K562 (cell line): ENCODE measurements around the gene AGPAT1. TPM values are rescaled to one million over a fixed set of nuclear protein-coding genes. Genes with fewer than 3 reads are reported as not detected.

ENCODE experiments used
- ATAC-seq: fragments of 200-7000 bp; cut with Tn5 transposase; 3 replicates; pipeline ENCODE4 v1.9.1; 2020; ENCODE audit warnings: moderate library complexity
- BruUV-seq: library from RNA; stranded (reverse); fragments of 400-500 nt; replicated peaks from 2 replicates; lab custom pipeline; 2021; lab: Mats Ljungman, UMichigan
- CTCF ChIA-PET: fragments of 300-600 bp; formaldehyde crosslinking; extraction: SDS; loops from one replicate; lab custom pipeline; 2021; ENCODE audit warnings: low intra/inter-chr PET ratio; lab: Yijun Ruan, JAX
- POLR2A ChIA-PET: fragments of 300-600, 350-650 bp; sonication (Branson Sonifier 250); formaldehyde crosslinking; extraction: SDS; loops from one replicate; lab custom pipeline; 2021; ENCODE audit warnings: antibody characterized with exemption, inconsistent platforms; lab: Yijun Ruan, JAX
- DNase-seq, 4 experiments: peaks; one replicate each; pipeline versions ENCODE4 v3.0.0 to v3.0.0-alpha.2; 2011 to 2018; ENCODE audit warnings: low spot score in 3 of 4, mixed read lengths in 3 of 4; ENCODE audit errors: extremely low read depth in 1 of 4
- FAIRE-seq: peaks from 2 replicates; lab custom pipeline; 2011; peaks lifted over from hg19 to GRCh38; lab: Jason Lieb, UNC
- H2AFZ ChIP-seq: 2 replicates; pipeline ENCODE4 v1.6.0; 2011; ENCODE audit warnings: low read depth, low read length, control low read depth, inconsistent platforms
- H3K27ac ChIP-seq: fragments of 200-600 bp; 3 replicates; pipeline ENCODE4 v1.8.0; 2011; ENCODE audit warnings: low read depth, mild to moderate bottlenecking, control low read depth, inconsistent platforms, low read length, moderate library complexity, mixed read lengths; ENCODE audit errors: extremely low read depth
- H3K27me3 ChIP-seq, 2 experiments: fragments of 300-600 bp in 1 of 2; 2 replicates in 1 of 2; 3 replicates in 1 of 2; pipeline versions ENCODE4 v1.6.0 to v1.8.0; 2011; ENCODE audit warnings: inconsistent platforms in 2 of 2, low read length in 2 of 2, mild to moderate bottlenecking in 1 of 2, mixed read lengths in 1 of 2, moderate library complexity in 1 of 2; ENCODE audit not compliant: control insufficient read depth in 2 of 2, insufficient read depth in 2 of 2
- H3K36me3 ChIP-seq: fragments of 300-600 bp; 3 replicates; pipeline ENCODE4 v1.8.0; 2011; ENCODE audit warnings: mild to moderate bottlenecking, low read length, inconsistent platforms; ENCODE audit not compliant: control insufficient read depth, insufficient read depth
- H3K4me1 ChIP-seq, 2 experiments: fragments of 200-600 bp in 1 of 2; replicated peaks in 1 of 2; 2 replicates in 1 of 2; 3 replicates in 1 of 2; pipeline versions ENCODE4 v1.5.1 to v1.8.0; 2011; ENCODE audit warnings: inconsistent platforms in 2 of 2, low read length in 2 of 2, mild to moderate bottlenecking in 1 of 2, mixed read lengths in 1 of 2, moderate library complexity in 1 of 2; ENCODE audit not compliant: control insufficient read depth in 2 of 2, insufficient read depth in 2 of 2
- H3K4me2 ChIP-seq: 2 replicates; pipeline ENCODE4 v1.6.1; 2011; ENCODE audit warnings: low read length, control low read depth, inconsistent platforms, mixed read lengths; ENCODE audit not compliant: insufficient read depth
- H3K4me3 ChIP-seq: fragments of 200-600 bp; sonication (generic), shearing (Covaris generic); 2 replicates; pipeline ENCODE4 v1.5.1; 2016; ENCODE audit warnings: control low read depth, inconsistent platforms
- H3K79me2 ChIP-seq: fragments of 200-600 bp; 3 replicates; pipeline ENCODE4 v1.8.0; 2011; ENCODE audit warnings: low read length, inconsistent platforms; ENCODE audit not compliant: control insufficient read depth, insufficient read depth
- H3K9ac ChIP-seq, 2 experiments: 2 replicates each; pipeline versions ENCODE4 v1.6.0 to v1.6.1; 2011; ENCODE audit warnings: low read depth in 2 of 2, low read length in 2 of 2, control low read depth in 1 of 2, inconsistent platforms in 1 of 2, mild to moderate bottlenecking in 1 of 2, mixed read lengths in 1 of 2; ENCODE audit not compliant: insufficient read depth in 1 of 2
- H3K9me1 ChIP-seq: one replicate; pipeline ENCODE4 v1.6.0; 2011; ENCODE audit warnings: inconsistent platforms, mild to moderate bottlenecking, low read length, moderate library complexity; ENCODE audit not compliant: control insufficient read depth, insufficient read depth
- H3K9me3 ChIP-seq: replicated peaks from 2 replicates; pipeline ENCODE4 v1.5.1; 2011; ENCODE audit warnings: low read depth, low read length, inconsistent platforms; ENCODE audit not compliant: control insufficient read depth, insufficient read depth
- H4K20me1 ChIP-seq: replicated peaks from 2 replicates; pipeline ENCODE4 v1.6.1; 2011; ENCODE audit warnings: low read length, inconsistent platforms, mixed read lengths; ENCODE audit not compliant: control insufficient read depth, insufficient read depth
- CTBP1 ChIP-seq: fragments of 450-650 bp; IDR thresholded peaks from 2 replicates; pipeline ENCODE4 v1.6.1; 2016; ENCODE audit warnings: borderline replicate concordance
- CXXC5 ChIP-seq: fragments of 250-450 bp; sonication (Bioruptor Pico); IDR thresholded peaks from 2 replicates; pipeline ENCODE4 v1.8.0; 2022; ENCODE audit warnings: inconsistent platforms, mild to moderate bottlenecking, moderate library complexity
- DIDO1 ChIP-seq: fragments of 450-650 bp; IDR thresholded peaks from 2 replicates; pipeline ENCODE4 v1.6.1; 2016; ENCODE audit warnings: low read depth, missing biosample characterization, missing genetic modification characterization
- DPF2 ChIP-seq: fragments of 450-650 bp; IDR thresholded peaks from 2 replicates; pipeline ENCODE4 v1.6.1; 2016
- GTF2E2 ChIP-seq: fragments of 200-800 bp; sonication (Bioruptor generic); IDR thresholded peaks from 2 replicates; pipeline ENCODE4 v1.6.1; 2016; ENCODE audit warnings: missing genetic modification characterization, missing compliant biosample characterization
- MBD2 ChIP-seq: sonication (generic); IDR thresholded peaks from 2 replicates; pipeline ENCODE4 v1.6.1; 2016; ENCODE audit warnings: low read depth, borderline replicate concordance
- PHF20 ChIP-seq: fragments of 450-650 bp; IDR thresholded peaks from 2 replicates; pipeline ENCODE4 v1.6.1; 2018; ENCODE audit not compliant: partially characterized antibody
- PHTF2 ChIP-seq: fragments of 250-450 bp; sonication (Bioruptor Pico); IDR thresholded peaks from 2 replicates; pipeline ENCODE4 v1.5.0; 2021; ENCODE audit warnings: mild to moderate bottlenecking
- RBBP5 ChIP-seq: fragments of 200-600 bp; sonication (generic); IDR thresholded peaks from 2 replicates; pipeline ENCODE4 v1.6.1; 2012; ENCODE audit warnings: borderline replicate concordance, mild to moderate bottlenecking, low read length, control low read depth, inconsistent platforms; ENCODE audit not compliant: insufficient read depth, poor library complexity, severe bottlenecking
- RNF2 ChIP-seq: sonication (generic); IDR thresholded peaks from 2 replicates; pipeline ENCODE4 v1.6.1; 2016
- SIX5 ChIP-seq, 2 experiments: IDR thresholded peaks; 2 replicates each; pipeline ENCODE4 v1.6.1; 2011; ENCODE audit warnings: low read length in 2 of 2, borderline replicate concordance in 1 of 2, low read depth in 1 of 2, mild to moderate bottlenecking in 1 of 2, moderate library complexity in 1 of 2; ENCODE audit not compliant: insufficient read depth in 1 of 2
- SMAD3 ChIP-seq: fragments of 450-650 bp; formaldehyde crosslinking; conservative IDR thresholded peaks from 2 replicates; pipeline ENCODE4 v1.4.0; 2020; ENCODE audit warnings: mild to moderate bottlenecking
- SMARCB1 ChIP-seq: IDR thresholded peaks from 2 replicates; pipeline ENCODE4 v1.6.1; 2011; ENCODE audit warnings: improper control_type of control experiment, low read depth; ENCODE audit not compliant: insufficient read length
- ZBTB17 ChIP-seq: fragments of 450-650 bp; formaldehyde crosslinking; IDR thresholded peaks from 2 replicates; pipeline ENCODE4 v1.4.0; 2020; ENCODE audit warnings: mild to moderate bottlenecking
- ZNF175 ChIP-seq: fragments of 200-800 bp; sonication (Bioruptor generic); IDR thresholded peaks from 2 replicates; pipeline ENCODE4 v1.6.1; 2016; ENCODE audit warnings: low read depth, mild to moderate bottlenecking, missing genetic modification characterization, missing compliant biosample characterization
- ZNF212 ChIP-seq: fragments of 450-650 bp; formaldehyde crosslinking; IDR thresholded peaks from 2 replicates; pipeline ENCODE4 v1.4.0; 2020; ENCODE audit warnings: mild to moderate bottlenecking
- WGBS: fragments of 100-300 bp; shearing (Covaris generic); methylation state at CpG from one replicate; pipeline ENCODE4 v1.1.6; 2016; ENCODE audit warnings: low coverage, mixed read lengths; ENCODE audit not compliant: insufficient coverage; ENCODE audit errors: missing lambda C conversion rate; 5-methylcytosine and 5-hydroxymethylcytosine counted together
- in situ Hi-C: fragments of 300-500 bp; cut with MboI; formaldehyde crosslinking; loops from 4 replicates; pipeline ENCODE4 v1.15.0; 2018; ENCODE audit warnings: inconsistent platforms, mixed read lengths
- intact Hi-C: fragments of 100-400 bp; cut with micrococcal nuclease; formaldehyde crosslinking; loops from 2 replicates; pipeline ENCODE4 v1.14.2; 2022
- polyA plus RNA-seq, 8 experiments: library from polyadenylated mRNA; depleted of rRNA in 4 of 8; stranded (reverse) in 5 of 8; unstranded in 3 of 8; fragments of >200 nt; fragmentation: Nextera tagmentation in 2 of 8; fragmentation: Illumina TruSeq in 1 of 8; extraction: Ambion mirVana in 2 of 8; extraction: Trizol in 1 of 8; gene quantifications; 2 replicates each; pipeline versions ENCODE4 v1.2.1 to v1.2.3, GENCODE V29; 2011 to 2014; ENCODE audit warnings: inconsistent platforms in 1 of 8, missing spikeins in 1 of 8
- total RNA-seq, 7 experiments: library from RNA; depleted of rRNA in 6 of 7; stranded (reverse); fragments of >200 nt in 6 of 7; fragmentation: Illumina TruSeq in 2 of 7; extraction: Trizol in 2 of 7; gene quantifications; 2 replicates each; pipeline versions ENCODE4 v1.2.1 to v1.2.3, GENCODE V29; 2011 to 2021; ENCODE audit warnings: low replicate concordance in 1 of 7
- TF ChIP-seq, protein P1 (sequence below): fragments of 450-650 bp; formaldehyde crosslinking; IDR thresholded peaks from 2 replicates; pipeline ENCODE4 v1.4.0; 2020; ENCODE audit warnings: mild to moderate bottlenecking, moderate library complexity
- TF ChIP-seq, protein P2 (sequence below): sonication (generic); formaldehyde crosslinking; IDR thresholded peaks from 2 replicates; pipeline ENCODE4 v1.8.0; 2022; ENCODE audit warnings: mild to moderate bottlenecking, low read depth, missing genetic modification reagents
- TF ChIP-seq, protein P3 (sequence below): fragments of 450-650 bp; IDR thresholded peaks from 2 replicates; pipeline ENCODE4 v1.7.0; 2016; ENCODE audit warnings: borderline replicate concordance

AGPAT1 gene
- total and polyA plus RNA-seq, 9 of the 15 experiments (the other 6 are each of a cell fraction or from before 2014, with no cell fraction given): 37.9 to 176 (median 69.4) TPM

DNA sequence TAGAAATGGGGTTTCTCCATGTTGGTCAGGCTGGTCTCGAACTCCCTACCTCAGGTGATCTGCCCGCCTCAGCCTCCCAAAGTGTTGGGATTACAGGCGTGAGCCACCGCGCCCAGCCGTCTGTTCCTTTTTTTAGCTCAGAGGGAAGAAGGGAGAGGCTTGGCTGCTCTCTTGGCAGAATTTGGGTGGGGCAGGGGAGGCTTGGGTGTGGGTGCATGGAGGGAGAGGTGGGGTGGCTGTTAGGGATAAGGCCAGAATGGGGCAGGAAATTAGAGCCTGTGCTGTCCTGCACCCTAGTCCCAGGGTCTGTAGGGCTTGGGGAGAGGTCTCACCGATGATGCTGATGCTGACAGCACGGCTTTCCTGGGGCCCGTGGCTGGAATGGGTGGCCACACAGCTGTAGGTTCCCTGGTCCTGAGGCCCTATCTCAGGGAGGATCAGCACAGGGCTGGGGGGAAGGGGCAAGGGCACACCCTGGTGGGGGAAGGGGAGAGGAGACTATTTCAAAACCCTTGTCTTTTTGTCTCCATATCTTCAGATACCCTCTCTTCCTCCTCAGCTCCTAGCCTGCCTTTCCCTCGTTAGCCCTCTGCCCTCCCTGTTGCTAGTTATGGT, 6.1 kb upstream of the AGPAT1 start:
- in situ Hi-C loops: no loop called here
- FAIRE-seq: no peak
- POLR2A ChIA-PET: interaction anchor here (0.6 to 1.9 kb wide), 8 partner anchors 8 to 61 kb away, joined by 3 to 20 read pairs (median 4); partner anchors contain the start of genes ATF6B, FKBPL and PBX2
- TF ChIP-seq, protein P1, sequence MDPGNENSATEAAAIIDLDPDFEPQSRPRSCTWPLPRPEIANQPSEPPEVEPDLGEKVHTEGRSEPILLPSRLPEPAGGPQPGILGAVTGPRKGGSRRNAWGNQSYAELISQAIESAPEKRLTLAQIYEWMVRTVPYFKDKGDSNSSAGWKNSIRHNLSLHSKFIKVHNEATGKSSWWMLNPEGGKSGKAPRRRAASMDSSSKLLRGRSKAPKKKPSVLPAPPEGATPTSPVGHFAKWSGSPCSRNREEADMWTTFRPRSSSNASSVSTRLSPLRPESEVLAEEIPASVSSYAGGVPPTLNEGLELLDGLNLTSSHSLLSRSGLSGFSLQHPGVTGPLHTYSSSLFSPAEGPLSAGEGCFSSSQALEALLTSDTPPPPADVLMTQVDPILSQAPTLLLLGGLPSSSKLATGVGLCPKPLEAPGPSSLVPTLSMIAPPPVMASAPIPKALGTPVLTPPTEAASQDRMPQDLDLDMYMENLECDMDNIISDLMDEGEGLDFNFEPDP (CRISPR knock-in tag): no peak
- TF ChIP-seq ZNF175 (CRISPR knock-in tag) (no peak), PHF20 (no peak), SMARCB1 (no peak), RNF2 (no peak), CTBP1 (0 out of 2 replicates have a peak, but pooled peaks have one; percentile 26), ZBTB17 (CRISPR knock-in tag) (no peak), SIX5 (IDR thresholded peaks at IDR 0.05; ENCODE audit: borderline replicate concordance in 1 of 2, insufficient read depth in 1 of 2, low read depth in 1 of 2, low read length in 2 of 2) (no peak), DIDO1 (tag) (no peak), DPF2 (0 out of 2 replicates have a peak, but pooled peaks have one; percentile 18), PHTF2 (CRISPR knock-in tag) (no peak), GTF2E2 (tag) (no peak), CXXC5 (CRISPR knock-in tag) (0 out of 2 replicates have a peak, but pooled peaks have one; percentile 14), RBBP5 (peak; percentile 33), SMAD3 (CRISPR knock-in tag) (no peak), MBD2 (no peak), ZNF212 (CRISPR knock-in tag) (no peak)
- TF ChIP-seq, protein P2, sequence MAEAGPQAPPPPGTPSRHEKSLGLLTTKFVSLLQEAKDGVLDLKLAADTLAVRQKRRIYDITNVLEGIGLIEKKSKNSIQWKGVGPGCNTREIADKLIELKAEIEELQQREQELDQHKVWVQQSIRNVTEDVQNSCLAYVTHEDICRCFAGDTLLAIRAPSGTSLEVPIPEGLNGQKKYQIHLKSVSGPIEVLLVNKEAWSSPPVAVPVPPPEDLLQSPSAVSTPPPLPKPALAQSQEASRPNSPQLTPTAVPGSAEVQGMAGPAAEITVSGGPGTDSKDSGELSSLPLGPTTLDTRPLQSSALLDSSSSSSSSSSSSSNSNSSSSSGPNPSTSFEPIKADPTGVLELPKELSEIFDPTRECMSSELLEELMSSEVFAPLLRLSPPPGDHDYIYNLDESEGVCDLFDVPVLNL (CRISPR knock-in tag): no peak
- TF ChIP-seq, protein P3, sequence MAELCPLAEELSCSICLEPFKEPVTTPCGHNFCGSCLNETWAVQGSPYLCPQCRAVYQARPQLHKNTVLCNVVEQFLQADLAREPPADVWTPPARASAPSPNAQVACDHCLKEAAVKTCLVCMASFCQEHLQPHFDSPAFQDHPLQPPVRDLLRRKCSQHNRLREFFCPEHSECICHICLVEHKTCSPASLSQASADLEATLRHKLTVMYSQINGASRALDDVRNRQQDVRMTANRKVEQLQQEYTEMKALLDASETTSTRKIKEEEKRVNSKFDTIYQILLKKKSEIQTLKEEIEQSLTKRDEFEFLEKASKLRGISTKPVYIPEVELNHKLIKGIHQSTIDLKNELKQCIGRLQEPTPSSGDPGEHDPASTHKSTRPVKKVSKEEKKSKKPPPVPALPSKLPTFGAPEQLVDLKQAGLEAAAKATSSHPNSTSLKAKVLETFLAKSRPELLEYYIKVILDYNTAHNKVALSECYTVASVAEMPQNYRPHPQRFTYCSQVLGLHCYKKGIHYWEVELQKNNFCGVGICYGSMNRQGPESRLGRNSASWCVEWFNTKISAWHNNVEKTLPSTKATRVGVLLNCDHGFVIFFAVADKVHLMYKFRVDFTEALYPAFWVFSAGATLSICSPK: no peak

More for the DNA sequence above, 6.1 kb upstream of the AGPAT1 start:
- Histone ChIP-seq H3K4me1 (peaks cover 50 to 53% of the 10 kb centered on the region in 2 experiments), H3K9ac (peak overlapping the region; percentile 22 to 82), H3K27ac (peak overlapping the region; percentile 56; the same call in 2 of the 3 replicates), H4K20me1 (no peaks in the 10 kb centered on the region), H3K4me2 (peak overlapping the region; percentile 13), H3K27me3 (no peaks in the 10 kb centered on the region), H3K36me3 (peaks cover 65% of the 10 kb centered on the region; the same call in 2 of the 3 replicates), H3K79me2 (peaks cover 49% of the 10 kb centered on the region), H2AFZ (no peak overlapping the region), H3K4me3 (no peak overlapping the region), H3K9me3 (no peaks in the 10 kb centered on the region), H3K9me1 (peaks cover 7% of the 10 kb centered on the region)
- intact Hi-C loops: no loop called here
- no peak for ATAC-seq
- WGBS: 29% methylated on average over 10 of the region's 10 CpGs
- CTCF ChIA-PET: interaction anchor here (1.3 kb wide), 1 partner anchor 63 kb away, joined by 5 read pairs; no protein-coding TSS in a partner anchor
- no TSS peak for BruUV-seq
- DNase-seq: peak in 3 of 4 experiments; percentile 57 to 69 (median 64)
